Upper lobe of left lung (tissue), 6 donors: Measurements from ENCODE around the gene GSTA3. TPM values are rescaled to one million over a fixed set of nuclear protein-coding genes. Genes with fewer than 3 reads are reported as not detected.
A peak's percentile ranks its signal among the peaks of the same experiment; 100 is the strongest.
"Not testable (repeated sequence)": the region's sequence is repeated elsewhere in the genome, so short reads cannot be mapped to it uniquely, and the experiment has no call there.

ENCODE experiments used
- ATAC-seq, 2 donors: fragments of 200-7000 bp; cut with Tn5 transposase; one replicate each; pipeline ENCODE4 v1.9.1; 2022; ENCODE audit warnings: mild to moderate bottlenecking in 2 of 2, moderate library complexity in 2 of 2; ENCODE audit not compliant: low FRiP score in 2 of 2
- DNase-seq, 2 donors: peaks; one replicate each; pipeline ENCODE4 v3.0.0-alpha.2; 2019 to 2020
- H3K27ac ChIP-seq, 4 donors: fragments of 200-600 bp; sonication (generic); one replicate each; pipeline ENCODE4 v1.5.1; 2016 to 2019
- H3K27me3 ChIP-seq, 4 donors: fragments of 200-600 bp; sonication (generic); one replicate each; pipeline ENCODE4 v1.5.1; 2017 to 2019
- H3K36me3 ChIP-seq, 4 donors: fragments of 200-600 bp; sonication (generic); one replicate each; pipeline ENCODE4 v1.5.1; 2016 to 2019
- H3K4me1 ChIP-seq, 4 donors: fragments of 200-600 bp; sonication (generic); one replicate each; pipeline ENCODE4 v1.5.1; 2018 to 2019
- H3K4me3 ChIP-seq, 4 donors: fragments of 200-600 bp; sonication (generic); one replicate each; pipeline ENCODE4 v1.5.1; 2017 to 2019; ENCODE audit warnings: mild to moderate bottlenecking in 2 of 4, moderate library complexity in 1 of 4
- H3K9me3 ChIP-seq, 4 donors: fragments of 200-600 bp; sonication (generic); one replicate each; pipeline ENCODE4 v1.5.1; 2018 to 2019
- CTCF ChIP-seq, 6 experiments: fragments of 450-650 bp in 4 of 6; fragments of 200-600 bp in 2 of 6; sonication (generic) in 2 of 6; IDR thresholded peaks; one replicate each; pipeline ENCODE4 v1.5.1; 2016 to 2019; ENCODE audit warnings: antibody characterized with exemption in 6 of 6
- EP300 ChIP-seq, 4 donors: sonication (generic); formaldehyde crosslinking; IDR thresholded peaks; one replicate each; pipeline ENCODE4 v1.5.1; 2017; ENCODE audit warnings: antibody characterized with exemption in 4 of 4, control low read depth in 2 of 4
- POLR2A ChIP-seq, 4 donors: fragments of 450-650 bp; IDR thresholded peaks; one replicate each; pipeline ENCODE4 v1.5.1; 2016 to 2017; ENCODE audit warnings: antibody characterized with exemption in 4 of 4, mild to moderate bottlenecking in 2 of 4
- POLR2AphosphoS5 ChIP-seq, 2 donors: sonication (generic); formaldehyde crosslinking; IDR thresholded peaks; one replicate each; pipeline ENCODE4 v1.5.1; 2017; ENCODE audit warnings: antibody characterized with exemption in 2 of 2
- WGBS, 2 donors: methylation state at CpG; one replicate each; pipeline ENCODE4 v1.1.5; 2017 to 2018; 5-methylcytosine and 5-hydroxymethylcytosine counted together
- total RNA-seq, 6 donors: library from RNA; depleted of rRNA in 4 of 6; stranded (reverse); fragments of >200 nt in 4 of 6; gene quantifications; one replicate each; pipeline versions ENCODE4 v1.1.0 to v1.2.1, GENCODE V29; 2016 to 2021
- donor health status: DM: no; HTN: no; CAD: no; lungs with moderate emphysema.
- donor health status: DM: no; HTN: yes; CAD: no; lungs with severe emphysema.

The GSTA3 gene
- total RNA-seq, 6 donors from 2014 or later, result 0.46 to 2.0 (median 0.57) TPM; not detected in 1

- TF ChIP-seq POLR2A (IDR thresholded peaks at IDR 0.05) (peak in 1 of 4 donors; percentile 38), CTCF (IDR thresholded peaks at IDR 0.05) (peak in 1 of 6 experiments; percentile 21), POLR2AphosphoS5 (IDR thresholded peaks at IDR 0.05) (peak; percentile 41 to 55), EP300 (IDR thresholded peaks at IDR 0.05) (peak; percentile 17 to 97 (median 71))
- H3K36me3 ChIP-seq, result no peaks in the 10 kb centered on the region
- whole genome bisulfite sequencing, 2 donors, result 42 to 45% methylated on average over 2 of the region's 2 CpGs
- no peaks in the 10 kb centered on the region for H3K27me3 ChIP-seq
- peaks cover 0 to 6% (median 5%) of the 10 kb centered on the region in 4 donors for H3K4me1 ChIP-seq
- ATAC-seq (peak; percentile 76 to 79), DNase-seq (peak in 1 of 2 donors; percentile 77)
- H3K4me3 ChIP-seq, result no peak overlapping the region
- no peaks in the 10 kb centered on the region for H3K9me3 ChIP-seq
- H3K27ac ChIP-seq, result peak overlapping the region in 2 of 4 donors; percentile 71 to 82
Measured at GRCh38 chr6:52931351-52931750, 21.9 kb upstream of the GSTA3 start.

- Histone ChIP-seq H3K36me3 (no peaks in the 10 kb centered on the region), H3K27me3 (no peaks in the 10 kb centered on the region), H3K9me3 (no peaks in the 10 kb centered on the region), H3K27ac (peak overlapping the region in 3 of 4 donors; percentile 27 to 82 (median 71)), H3K4me3 (no peak overlapping the region), H3K4me1 (peaks cover 0 to 13% (median 5%) of the 10 kb centered on the region in 4 donors)
- ATAC-seq (peak; percentile 33 to 67), DNase-seq (peak in 1 of 2 donors; percentile 83)
- 75 to 76% methylated on average over 6 of the region's 6 CpGs for WGBS, 2 donors
- TF ChIP-seq POLR2AphosphoS5 (IDR thresholded peaks at IDR 0.05) (peak in 1 of 2 donors; percentile 28), EP300 (IDR thresholded peaks at IDR 0.05) (no peak)
Measured at GRCh38 chr6:52929321-52930164, 20.0 kb upstream of the GSTA3 start.

GRCh38 chr6:52927451-52927850 is 18.0 kb upstream of the GSTA3 start:
- DNase-seq (no peak), ATAC-seq (no peak)
- no peak overlapping the region for H3K27ac ChIP-seq
- no peaks in the 10 kb centered on the region for H3K36me3 ChIP-seq
- H3K27me3 ChIP-seq, result no peaks in the 10 kb centered on the region
- 82 to 88% methylated on average over 8 of the region's 8 CpGs for WGBS, 2 donors
- TF ChIP-seq CTCF (IDR thresholded peaks at IDR 0.05) (no peak), EP300 (IDR thresholded peaks at IDR 0.05) (no peak), POLR2AphosphoS5 (IDR thresholded peaks at IDR 0.05) (no peak), POLR2A (IDR thresholded peaks at IDR 0.05) (no peak)
- H3K4me3 ChIP-seq, result no peak overlapping the region
- H3K4me1 ChIP-seq, result peaks cover 0 to 21% (median 5%) of the 10 kb centered on the region in 4 donors
- H3K9me3 ChIP-seq, result no peaks in the 10 kb centered on the region

DNA sequence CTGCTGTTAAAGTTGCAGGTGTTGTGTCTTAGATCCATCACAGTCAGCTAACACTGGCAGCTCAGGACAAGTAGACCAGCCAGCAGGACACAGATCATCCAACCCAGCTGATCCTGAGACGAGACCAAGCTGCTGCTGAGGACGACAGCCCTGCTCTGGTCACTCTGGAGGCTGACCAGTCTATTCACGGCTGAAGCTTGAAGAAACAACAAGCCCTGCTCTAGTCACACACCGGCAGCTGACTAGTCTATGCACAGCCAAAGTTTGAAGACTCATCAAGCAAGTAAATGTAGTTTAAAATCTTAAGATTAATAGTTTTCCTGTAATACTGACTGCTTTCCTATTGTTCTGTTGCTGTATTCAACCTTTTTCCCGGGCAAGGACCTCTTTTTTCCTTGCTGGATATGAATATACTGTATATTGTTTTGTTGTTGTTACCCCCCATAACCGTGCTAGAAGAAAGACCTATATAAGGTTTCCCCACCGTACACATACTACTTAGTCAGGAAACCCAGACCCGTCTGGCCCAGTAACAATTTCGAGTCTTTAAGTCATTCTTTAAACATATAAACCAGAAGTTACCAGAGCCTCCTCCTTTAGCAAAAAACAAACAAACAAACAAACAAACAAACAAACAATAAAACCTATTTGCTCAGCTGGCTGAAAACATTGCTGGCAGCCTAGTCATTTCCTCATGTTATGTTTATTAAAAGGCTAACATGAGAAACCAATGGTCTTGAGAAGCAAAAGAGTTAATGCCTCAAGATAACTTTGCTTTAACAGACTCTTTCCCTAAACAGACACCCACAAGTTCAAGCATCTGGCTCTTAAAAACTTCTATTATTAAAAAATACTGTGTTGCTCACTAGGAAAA is 16.7 kb upstream of the GSTA3 start:
- DNase-seq (no peak), ATAC-seq (no peak)
- no peaks in the 10 kb centered on the region for H3K27me3 ChIP-seq
- no peak for TF ChIP-seq POLR2AphosphoS5 (IDR thresholded peaks at IDR 0.05)
- no peak for TF ChIP-seq POLR2A (IDR thresholded peaks at IDR 0.05)
- no peak for TF ChIP-seq EP300 (IDR thresholded peaks at IDR 0.05)
- TF ChIP-seq CTCF (IDR thresholded peaks at IDR 0.05), result no peak
- no peaks in the 10 kb centered on the region for H3K36me3 ChIP-seq
- peaks cover 0 to 32% (median 8%) of the 10 kb centered on the region in 4 donors for H3K4me1 ChIP-seq
- WGBS, 2 donors, result 53 to 57% methylated on average over 9 of the region's 9 CpGs
- peak overlapping the region in 1 of 4 donors; percentile 15 for H3K27ac ChIP-seq
- H3K4me3 ChIP-seq, result no peak overlapping the region
- no peaks in the 10 kb centered on the region for H3K9me3 ChIP-seq

GRCh38 chr6:52925042-52925441 is 15.5 kb upstream of the GSTA3 start:
- DNase-seq (no peak), ATAC-seq (no peak)
- TF ChIP-seq POLR2A (IDR thresholded peaks at IDR 0.05) (no peak), CTCF (IDR thresholded peaks at IDR 0.05) (no peak), EP300 (IDR thresholded peaks at IDR 0.05) (no peak), POLR2AphosphoS5 (IDR thresholded peaks at IDR 0.05) (no peak)
- H3K27ac ChIP-seq, result no peak overlapping the region
- H3K4me1 ChIP-seq, result peaks cover 3 to 31% (median 5%) of the 10 kb centered on the region in 4 donors
- no peaks in the 10 kb centered on the region for H3K9me3 ChIP-seq
- WGBS, 2 donors, result 79 to 82% methylated on average over 2 of the region's 2 CpGs
- no peaks in the 10 kb centered on the region for H3K36me3 ChIP-seq
- no peaks in the 10 kb centered on the region for H3K27me3 ChIP-seq
- no peak overlapping the region for H3K4me3 ChIP-seq

DNA sequence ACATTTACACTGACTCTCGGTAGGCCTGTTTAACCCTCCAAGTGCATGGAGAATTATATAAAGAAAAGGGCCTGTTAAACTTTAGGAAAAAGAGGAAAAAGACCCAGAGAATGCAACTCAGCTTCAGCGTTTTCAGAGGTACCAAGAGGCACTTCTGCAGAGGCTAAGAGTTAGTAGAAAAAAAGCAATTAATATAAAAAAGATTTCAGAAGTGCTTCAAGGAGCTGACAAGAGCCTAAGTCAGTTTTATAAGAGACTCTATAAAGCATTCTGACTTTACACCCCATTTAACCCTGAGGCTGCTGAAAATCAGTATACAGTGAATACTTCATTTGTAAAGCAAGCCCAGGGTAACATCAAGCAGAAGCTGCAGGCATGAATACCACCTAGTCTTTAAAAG is 14.2 kb upstream of the GSTA3 start:
- WGBS, 2 donors, result 56% methylated on average over 2 of the region's 2 CpGs
- H3K36me3 ChIP-seq, H3K27me3 ChIP-seq, H3K4me3 ChIP-seq, H3K9me3 ChIP-seq, ATAC-seq, DNase-seq: not testable (repeated sequence)
- Histone ChIP-seq H3K4me1 (peaks cover 0 to 39% (median 7%) of the 10 kb centered on the region in 4 donors), H3K27ac (peak overlapping the region in 3 of 4 donors; percentile 24 to 56 (median 28))
